ENCODE measurements around the gene DESI1. TPM values are rescaled to one million over a fixed set of nuclear protein-coding genes. Genes with fewer than 3 reads are reported as not detected.
"Not testable (repeated sequence)": the region's sequence is repeated elsewhere in the genome, so short reads cannot be mapped to it uniquely, and the experiment has no call there.

DESI1 gene
- total RNA-seq, 4 donors from 2014 or later: 25.6 to 32.9 (median 27.9) TPM

DNA sequence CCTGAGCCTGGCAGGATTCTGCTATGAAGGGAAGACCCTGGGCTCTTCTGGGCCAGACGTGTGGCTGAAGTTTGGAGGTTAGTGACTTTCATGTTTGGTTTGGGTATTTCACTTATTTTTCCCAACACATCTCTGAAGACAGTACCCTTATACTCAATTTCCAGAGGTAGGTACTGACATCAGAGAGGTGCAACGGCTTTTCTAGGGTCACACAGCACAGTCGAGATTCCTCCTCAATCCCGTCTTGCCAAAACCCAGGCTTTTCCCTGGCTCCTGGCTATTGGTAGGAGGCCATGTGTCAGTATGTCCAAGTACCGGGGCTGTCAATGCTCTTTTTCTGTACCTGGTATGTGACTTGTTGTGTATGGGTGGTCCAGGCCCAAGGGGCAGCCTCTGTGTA is 25.1 kb downstream of the DESI1 start:
- peaks cover 10% of the 10 kb centered on the region for H3K36me3 ChIP-seq
- 81% methylated on average over 5 of the region's 5 CpGs for WGBS

DNA sequence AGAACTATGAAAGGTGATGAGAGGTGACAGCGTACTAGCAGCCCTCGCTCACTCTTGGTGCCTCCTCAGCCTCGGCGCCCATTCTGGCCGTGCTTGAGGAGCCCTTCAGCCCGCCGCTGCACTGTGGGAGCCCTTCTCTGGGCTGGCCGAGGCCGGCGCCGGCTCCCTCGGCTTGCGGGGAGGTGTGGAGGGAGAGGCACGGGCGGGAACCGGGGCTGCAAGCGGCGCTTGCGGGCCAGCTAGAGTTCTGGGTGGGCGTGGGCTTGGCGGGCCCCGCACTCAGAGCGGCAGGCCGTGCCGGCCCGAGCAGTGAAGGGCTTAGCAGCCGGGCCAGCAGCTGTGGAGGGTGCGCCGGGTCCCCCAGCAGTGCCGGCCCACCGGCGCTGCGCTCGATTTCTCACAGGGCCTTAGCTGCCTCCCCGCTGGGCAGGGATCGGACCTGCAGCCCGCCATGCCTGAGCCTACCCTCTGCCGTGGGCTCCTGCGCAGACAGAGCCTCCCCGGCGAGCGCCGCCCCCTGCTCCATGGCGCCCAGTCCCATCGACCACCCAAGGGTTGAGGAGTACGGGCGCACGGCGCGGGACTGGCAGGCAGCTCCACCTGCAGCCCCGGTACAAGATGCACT is 27.4 kb downstream of the DESI1 start:
- H3K4me3 ChIP-seq; DNase-seq (ENCODE audit: low spot score in 2 of 2); H3K27ac ChIP-seq; H3K9me3 ChIP-seq; H3K36me3 ChIP-seq; H3K27me3 ChIP-seq: not testable (repeated sequence)
- WGBS: 94% methylated on average over 24 of the region's 51 CpGs
- peaks cover 27% of the 10 kb centered on the region for H3K4me1 ChIP-seq

More for the DNA sequence above, 25.1 kb downstream of the DESI1 start:
- Histone ChIP-seq H3K27ac (no peak overlapping the region), H3K27me3 (no peaks in the 10 kb centered on the region), H3K4me1 (peaks cover 19% of the 10 kb centered on the region), H3K4me3 (no peak overlapping the region), H3K9me3 (no peaks in the 10 kb centered on the region)
- no peak for DNase-seq (ENCODE audit: low spot score in 2 of 2)
- TF ChIP-seq CTCF (IDR thresholded peaks at IDR 0.05) (no peak), EP300 (IDR thresholded peaks at IDR 0.05) (no peak), POLR2AphosphoS5 (IDR thresholded peaks at IDR 0.05) (no peak), POLR2A (IDR thresholded peaks at IDR 0.05) (no peak)

DNA sequence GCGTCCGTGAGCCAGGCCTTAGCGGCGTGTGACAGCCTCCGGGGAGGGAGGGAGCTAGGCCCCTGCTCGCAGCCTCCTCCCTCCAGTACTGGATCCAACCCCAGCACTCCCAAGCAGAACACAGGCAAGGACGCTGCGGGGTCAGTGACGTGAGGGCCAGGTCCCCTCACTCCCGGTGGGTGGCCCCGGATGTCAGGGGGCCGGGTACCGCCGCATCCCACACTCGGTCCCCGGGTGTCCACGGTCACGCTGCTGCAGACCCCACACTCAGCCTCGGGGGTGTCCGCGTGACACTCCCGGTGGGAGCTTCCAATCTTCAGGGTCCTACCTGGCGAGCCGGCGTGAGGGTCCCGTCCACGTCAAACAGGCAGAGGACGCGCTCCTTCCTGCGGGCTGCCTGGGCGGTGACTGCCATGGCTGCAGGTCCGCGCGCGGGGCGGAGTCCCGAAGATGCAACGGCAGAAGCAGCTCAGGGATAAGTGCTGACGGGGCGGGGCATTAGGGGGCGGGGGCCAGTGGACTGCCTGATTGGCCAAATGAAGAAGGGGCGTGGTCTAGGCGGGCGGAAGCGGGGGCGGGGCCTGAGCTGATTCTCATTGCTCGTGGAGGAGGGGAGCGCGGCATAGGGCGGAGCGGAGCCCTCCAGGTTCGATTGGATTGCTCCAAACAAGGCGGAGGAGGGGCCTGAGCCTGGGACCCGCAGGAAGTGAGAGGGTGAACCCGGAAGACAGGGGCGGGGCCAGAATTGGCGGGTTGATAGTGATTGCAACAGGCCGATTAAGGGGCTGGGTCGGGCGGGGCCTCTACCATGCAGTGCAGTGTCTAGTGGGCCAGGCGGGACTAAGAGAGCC is 31.2 kb downstream of the DESI1 start, which contains the start of gene PMM1:
Gene PMM1 (minus strand): TSS at position 450 of the 851 bp plus-strand sequence. CDS start 35 bp downstream, at position 415.
- no peaks in the 10 kb centered on the region for H3K27me3 ChIP-seq
- H3K36me3 ChIP-seq: peaks cover 4% of the 10 kb centered on the region
- WGBS: under 1% methylated on average over 16 of the region's 61 CpGs
- H3K4me1 ChIP-seq: peaks cover 23% of the 10 kb centered on the region
- H3K9me3 ChIP-seq: no peaks in the 10 kb centered on the region
- peak within 1 kb of the TSS; percentile 83 for H3K27ac ChIP-seq
- H3K4me3 ChIP-seq: peak within 1 kb of the TSS; percentile 96
- TF ChIP-seq EP300 (IDR thresholded peaks at IDR 0.05) (no peak), POLR2A (IDR thresholded peaks at IDR 0.05) (peak in 1 of 2 donors; percentile 59), POLR2AphosphoS5 (IDR thresholded peaks at IDR 0.05) (peak in 2 of 3 donors; percentile 46 to 62)
- DNase-seq (ENCODE audit: low spot score in 2 of 2): peak; percentile 100

DNA sequence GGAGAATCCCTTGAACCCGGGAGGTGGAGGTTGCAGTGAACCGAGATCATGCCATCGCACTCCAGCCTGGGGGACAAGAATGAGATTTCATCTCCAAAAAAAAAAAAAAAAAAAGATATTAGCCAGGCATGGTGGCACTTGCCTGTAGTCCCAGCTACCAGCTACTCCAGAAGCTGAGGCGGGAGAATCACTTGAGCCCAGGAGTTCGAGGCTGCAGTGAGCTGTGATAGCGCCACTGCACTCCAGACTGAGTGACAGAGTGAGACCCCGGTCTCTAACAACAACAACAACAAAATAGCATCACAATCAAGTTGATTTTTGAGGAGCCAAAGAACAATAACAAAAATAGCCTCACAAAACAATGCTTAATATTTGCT is 33.5 kb downstream of the DESI1 start:
- WGBS: 88% methylated on average over 7 of the region's 7 CpGs
- Histone ChIP-seq H3K4me3 (no peak overlapping the region), H3K4me1 (peaks cover 23% of the 10 kb centered on the region), H3K27ac (no peak overlapping the region), H3K36me3 (peaks cover 26% of the 10 kb centered on the region), H3K9me3 (no peaks in the 10 kb centered on the region), H3K27me3 (no peaks in the 10 kb centered on the region)
- no peak for TF ChIP-seq POLR2AphosphoS5 (IDR thresholded peaks at IDR 0.05)
- DNase-seq (ENCODE audit: low spot score in 2 of 2): no peak

- DNase-seq (ENCODE audit: low spot score in 2 of 2): no peak
- H3K4me1 ChIP-seq: peaks cover 23% of the 10 kb centered on the region
- H3K27ac ChIP-seq: no peak overlapping the region
- peaks cover 31% of the 10 kb centered on the region for H3K36me3 ChIP-seq
- TF ChIP-seq EP300 (IDR thresholded peaks at IDR 0.05): no peak
- no peak for TF ChIP-seq POLR2AphosphoS5 (IDR thresholded peaks at IDR 0.05)
- no peak for TF ChIP-seq CTCF (IDR thresholded peaks at IDR 0.05)
- no peak for TF ChIP-seq POLR2A (IDR thresholded peaks at IDR 0.05)
- H3K9me3 ChIP-seq: no peaks in the 10 kb centered on the region
- H3K27me3 ChIP-seq: no peaks in the 10 kb centered on the region
- WGBS: 98% methylated on average over 7 of the region's 7 CpGs
- H3K4me3 ChIP-seq: no peak overlapping the region
Measured at GRCh38 chr22:41585898-41586297, 34.9 kb downstream of the DESI1 start.

- no peak overlapping the region for H3K4me3 ChIP-seq
- H3K36me3 ChIP-seq: peaks cover 38% of the 10 kb centered on the region
- no peaks in the 10 kb centered on the region for H3K9me3 ChIP-seq
- no peaks in the 10 kb centered on the region for H3K27me3 ChIP-seq
- H3K27ac ChIP-seq: no peak overlapping the region
- DNase-seq (ENCODE audit: low spot score in 2 of 2): no peak
- no peak for TF ChIP-seq POLR2AphosphoS5 (IDR thresholded peaks at IDR 0.05)
- no peak for TF ChIP-seq POLR2A (IDR thresholded peaks at IDR 0.05)
- TF ChIP-seq CTCF (IDR thresholded peaks at IDR 0.05): no peak
- TF ChIP-seq EP300 (IDR thresholded peaks at IDR 0.05): no peak
- WGBS: 90% methylated on average over 6 of the region's 6 CpGs
- H3K4me1 ChIP-seq: peaks cover 20% of the 10 kb centered on the region
Measured at GRCh38 chr22:41584881-41585280, 36.0 kb downstream of the DESI1 start.
